Stimulated activated CD4-positive, alpha-beta T cell treated with anti-CD3 and anti-CD28 coated beads, Interleukin-4, amount 100 ng/mL, for 48 hours (primary cell): Measurements from ENCODE around the gene AS3MT.
A peak's percentile ranks its signal among the peaks of the same experiment; 100 is the strongest.
"Not testable (repeated sequence)": the region's sequence is repeated elsewhere in the genome, so short reads cannot be mapped to it uniquely, and the experiment has no call there.

ENCODE experiments used
- DNase-seq, 2 donors: peaks; one replicate each; pipeline ENCODE4 v3.0.0-alpha.2; 2020; ENCODE audit warnings: low read depth in 2 of 2

AS3MT gene, protein sequence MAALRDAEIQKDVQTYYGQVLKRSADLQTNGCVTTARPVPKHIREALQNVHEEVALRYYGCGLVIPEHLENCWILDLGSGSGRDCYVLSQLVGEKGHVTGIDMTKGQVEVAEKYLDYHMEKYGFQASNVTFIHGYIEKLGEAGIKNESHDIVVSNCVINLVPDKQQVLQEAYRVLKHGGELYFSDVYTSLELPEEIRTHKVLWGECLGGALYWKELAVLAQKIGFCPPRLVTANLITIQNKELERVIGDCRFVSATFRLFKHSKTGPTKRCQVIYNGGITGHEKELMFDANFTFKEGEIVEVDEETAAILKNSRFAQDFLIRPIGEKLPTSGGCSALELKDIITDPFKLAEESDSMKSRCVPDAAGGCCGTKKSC

DNA sequence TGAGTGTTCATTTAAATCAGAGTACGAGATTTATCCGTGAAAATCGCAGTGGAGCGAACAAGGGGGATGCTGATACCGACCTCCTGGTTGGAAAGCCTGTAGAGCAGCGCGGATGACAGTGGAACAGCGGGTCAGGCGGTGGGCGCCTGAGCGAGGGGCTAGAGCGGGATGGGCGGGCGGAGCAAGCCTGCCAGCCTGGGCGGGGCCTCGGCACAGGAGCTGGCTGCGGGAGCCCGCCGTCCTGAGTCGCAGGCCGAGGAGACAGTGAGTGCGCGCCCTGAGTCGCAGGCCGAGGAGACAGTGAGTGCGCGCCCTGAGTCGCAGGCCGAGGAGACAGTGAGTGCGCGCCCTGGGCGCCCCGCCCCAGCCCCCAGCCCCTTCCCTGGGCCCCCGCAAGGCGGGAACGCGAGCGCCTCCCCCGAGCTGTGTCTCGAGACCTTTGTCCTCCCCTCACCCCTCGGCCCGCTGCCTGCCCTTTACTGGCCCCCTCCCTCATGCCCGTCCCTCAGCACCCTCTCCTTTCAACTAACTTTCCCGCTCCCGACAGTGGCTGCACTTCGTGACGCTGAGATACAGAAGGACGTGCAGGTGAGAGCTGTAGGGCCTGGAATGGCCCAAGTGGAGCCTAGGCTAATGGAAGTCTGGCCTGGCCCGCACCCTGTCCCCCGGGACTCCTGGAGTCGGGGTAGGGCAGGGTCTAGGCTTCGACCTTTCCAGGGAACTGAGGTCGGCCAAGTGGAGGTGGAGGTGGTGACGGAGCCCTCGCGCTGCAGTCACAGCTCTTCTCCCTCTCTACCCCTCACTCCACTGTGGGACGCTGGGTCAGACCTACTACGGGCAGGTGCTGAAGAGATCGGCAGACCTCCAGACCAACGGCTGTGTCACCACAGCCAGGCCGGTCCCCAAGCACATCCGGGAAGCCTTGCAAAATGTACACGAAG is at the start of gene AS3MT:
TSS of gene AS3MT (plus strand) at position 213 of the 941 bp plus-strand sequence. CDS start at position 336, 123 bp downstream.
- DNase-seq: peak; percentile 5 to 13

DNA sequence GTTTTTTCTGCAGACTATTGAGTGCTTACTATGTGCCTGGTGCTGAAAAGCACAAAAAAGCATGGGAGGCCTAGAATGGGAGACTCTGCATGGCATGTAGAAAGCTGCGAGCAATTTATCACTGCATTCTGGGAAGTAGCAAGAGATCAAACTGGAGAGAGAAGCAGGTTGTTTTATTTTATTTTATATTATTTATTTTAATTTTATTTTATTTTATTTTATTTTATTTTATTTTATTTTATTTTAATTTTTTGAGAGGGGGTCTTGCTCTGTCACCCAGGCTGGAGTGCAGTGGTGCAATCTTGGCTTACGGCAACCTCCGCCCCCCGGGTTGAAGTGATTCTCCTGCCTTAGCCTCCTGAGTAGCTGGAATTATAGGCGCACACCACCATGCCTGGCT is 49.3 kb upstream of the AS3MT start:
- DNase-seq: not testable (repeated sequence)

DNA sequence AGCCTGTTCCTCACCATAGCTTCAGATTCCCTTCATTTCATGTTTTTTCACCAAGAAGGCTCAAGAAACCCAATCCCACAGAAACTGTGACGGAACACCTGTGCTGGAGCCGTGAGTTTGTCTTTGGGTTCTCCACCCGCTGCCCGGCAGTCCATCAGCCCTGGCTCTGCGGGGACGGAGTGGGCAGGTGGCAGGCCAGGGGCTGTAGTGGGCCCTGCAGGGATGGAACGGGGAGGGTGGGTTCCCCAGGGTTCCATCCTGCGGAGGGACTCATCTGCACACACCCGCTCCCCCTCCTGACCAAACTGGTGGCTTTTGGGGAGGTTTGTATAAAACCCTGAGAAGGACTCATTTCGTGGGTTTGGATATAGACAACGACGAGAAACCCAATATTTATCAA is 47.0 kb upstream of the AS3MT start:
- DNase-seq: no peak

DNA sequence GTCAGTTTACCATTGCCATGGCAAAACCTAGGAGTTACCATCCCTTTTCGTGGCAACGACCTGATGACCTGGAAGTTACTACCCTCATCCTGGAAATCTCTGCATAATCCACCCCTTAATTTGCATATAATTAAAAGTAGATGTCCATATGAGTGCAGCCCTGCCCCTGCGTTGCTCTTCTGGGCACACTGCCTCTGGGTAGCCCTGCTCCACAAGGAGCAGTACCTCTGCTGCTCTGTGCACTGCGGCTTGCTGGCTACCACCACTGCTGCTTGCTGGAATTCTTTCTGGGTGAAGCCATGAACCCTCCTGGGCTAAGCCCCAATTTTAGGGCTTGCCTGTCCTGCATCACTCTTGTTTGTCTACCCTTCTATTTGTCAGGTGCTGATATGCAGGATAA is 44.6 kb upstream of the AS3MT start:
- no peak for DNase-seq

DNA sequence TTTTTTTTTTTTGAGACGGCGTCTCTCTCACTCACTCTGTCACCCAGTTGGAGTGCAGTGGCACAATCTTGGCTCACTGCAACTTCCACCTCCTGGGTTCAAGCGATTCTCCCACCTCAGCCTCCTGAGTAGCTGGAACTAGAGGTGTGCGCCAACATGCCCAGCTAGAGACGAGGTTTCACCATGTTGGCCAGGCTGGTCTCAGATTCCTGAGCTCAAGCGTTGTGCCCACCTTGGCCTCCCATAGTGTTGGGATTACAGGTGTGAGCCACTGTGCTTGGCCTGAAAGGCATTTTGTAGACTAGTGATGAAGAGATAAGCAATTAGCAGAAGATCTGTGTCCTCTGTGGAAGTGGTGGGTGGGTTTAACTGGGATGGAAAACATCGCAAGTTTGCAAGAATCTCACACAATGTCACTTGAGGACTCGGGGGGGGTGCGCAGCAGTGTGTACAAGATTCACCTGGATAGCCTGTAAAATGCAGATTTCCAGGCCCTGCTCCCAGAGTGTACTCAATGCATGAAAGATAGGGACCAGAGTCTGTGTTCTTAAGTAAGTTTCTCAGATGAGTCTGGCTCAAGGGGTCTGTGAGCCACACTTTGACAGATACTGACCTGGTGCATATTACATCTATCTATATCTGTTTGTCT is 43.0 kb upstream of the AS3MT start:
- DNase-seq: no peak

DNA sequence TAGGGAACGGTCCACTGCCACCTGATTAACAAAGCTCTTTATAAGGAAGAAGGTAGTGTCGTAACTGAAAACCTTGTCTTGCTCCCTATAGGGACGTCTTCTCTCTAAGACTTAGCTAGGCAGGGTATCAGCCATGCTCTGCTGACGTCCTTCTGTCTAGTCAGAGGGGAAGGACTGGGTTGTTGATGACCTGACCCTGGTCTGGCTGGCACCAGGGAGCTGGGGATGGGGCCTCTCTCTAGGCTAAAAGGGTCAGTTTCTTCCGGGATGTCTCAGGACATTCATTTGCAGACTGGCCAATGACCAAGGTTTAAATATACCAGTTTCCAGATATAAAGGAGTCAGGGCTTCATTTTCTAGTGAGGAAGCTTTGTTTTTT is 41.7 kb upstream of the AS3MT start:
- DNase-seq: no peak

DNA sequence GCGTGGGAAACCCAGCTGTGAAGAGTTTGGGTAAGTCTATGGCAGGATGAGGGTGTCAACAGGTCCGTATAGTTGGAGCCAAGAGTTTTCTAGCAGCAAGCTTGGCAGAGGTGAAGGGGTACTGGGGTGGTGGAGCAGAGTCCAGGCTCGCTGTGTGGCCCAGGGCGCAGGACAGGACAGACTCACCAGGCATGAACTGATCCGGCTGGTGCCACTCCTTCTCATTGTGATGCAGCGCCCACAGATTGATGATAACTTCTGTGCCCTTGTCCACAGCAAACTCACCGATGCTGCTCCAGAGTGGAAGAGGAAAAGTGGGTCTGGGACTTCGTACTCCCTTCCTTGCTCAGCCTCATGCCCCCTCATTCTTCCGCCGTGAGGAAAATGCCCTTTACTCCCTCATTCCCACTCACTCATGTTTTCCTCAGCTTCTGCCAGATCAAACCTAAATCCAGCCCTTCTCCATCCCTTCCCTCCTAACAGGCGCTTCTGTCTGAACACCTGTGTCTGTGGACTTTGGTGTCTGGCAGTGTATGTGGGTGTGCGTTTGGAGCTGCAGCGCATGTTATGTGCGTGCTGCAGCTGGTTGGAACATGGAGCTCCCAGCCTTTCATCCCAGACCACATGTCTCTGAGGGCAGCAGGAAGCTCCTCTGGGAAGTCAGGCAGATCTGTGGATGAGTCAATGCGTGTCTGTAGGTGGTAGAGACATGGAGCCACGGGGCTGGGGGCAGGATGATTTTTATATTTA is 37.8 kb upstream of the AS3MT start:
- DNase-seq: no peak

DNA sequence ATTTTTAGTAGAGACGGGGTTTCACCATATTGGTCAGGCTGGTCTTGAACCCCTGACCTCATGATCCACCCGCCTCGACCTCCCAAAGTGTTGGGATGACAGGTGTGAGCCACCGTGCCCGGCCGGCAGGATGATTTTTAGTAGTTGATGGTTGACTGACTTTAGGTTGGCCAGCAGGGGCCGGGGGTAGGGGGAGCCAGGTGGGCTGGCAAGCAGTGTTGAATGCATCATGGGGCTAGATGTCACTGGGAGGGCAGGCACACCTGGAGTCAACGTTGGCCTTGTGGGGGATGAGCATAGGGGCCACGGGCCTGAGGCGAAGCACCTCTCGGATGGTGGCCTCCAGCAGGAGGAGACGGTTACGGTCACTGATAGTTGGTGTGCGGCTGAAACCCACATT is 37.0 kb upstream of the AS3MT start:
- DNase-seq: no peak

DNA sequence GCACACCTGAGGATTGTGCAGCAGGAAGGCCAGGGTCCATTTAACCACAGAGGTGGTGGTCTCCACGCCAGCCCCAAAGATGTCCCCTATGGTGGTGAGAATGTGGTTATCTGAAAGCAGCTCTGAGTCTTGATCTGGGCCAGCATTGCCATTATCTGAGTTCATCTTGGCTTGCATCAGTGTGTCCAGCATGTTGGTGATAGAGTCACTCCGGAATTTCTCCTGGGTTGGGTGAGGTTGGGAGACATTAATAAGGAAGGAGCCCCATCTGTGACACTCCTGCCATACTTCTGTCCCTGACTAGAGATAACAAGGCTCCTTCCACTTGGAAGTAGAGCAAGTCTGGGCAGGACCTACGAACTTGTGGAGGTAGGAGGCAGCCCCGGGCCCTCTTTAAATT is 36.3 kb upstream of the AS3MT start:
- DNase-seq: no peak

DNA sequence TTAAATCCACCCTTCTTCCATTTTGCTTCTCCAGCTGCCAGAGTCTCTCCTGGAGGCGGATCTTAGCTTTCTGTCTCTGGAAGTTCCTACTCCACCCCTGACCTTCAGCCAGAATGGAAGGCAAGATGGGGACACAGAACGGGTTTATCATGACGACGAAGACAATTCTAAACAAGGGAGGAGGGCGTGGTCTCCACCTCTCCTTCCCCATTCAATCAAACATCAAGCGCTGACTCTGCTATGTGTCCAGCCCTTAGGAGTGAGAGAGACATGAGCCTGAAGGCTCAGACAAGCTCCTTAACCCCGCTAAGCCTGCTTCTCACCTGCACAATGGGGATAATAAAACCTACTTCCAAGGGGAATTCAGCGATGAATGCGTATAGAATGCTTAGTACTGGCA is 35.1 kb upstream of the AS3MT start:
- DNase-seq: no peak

DNA sequence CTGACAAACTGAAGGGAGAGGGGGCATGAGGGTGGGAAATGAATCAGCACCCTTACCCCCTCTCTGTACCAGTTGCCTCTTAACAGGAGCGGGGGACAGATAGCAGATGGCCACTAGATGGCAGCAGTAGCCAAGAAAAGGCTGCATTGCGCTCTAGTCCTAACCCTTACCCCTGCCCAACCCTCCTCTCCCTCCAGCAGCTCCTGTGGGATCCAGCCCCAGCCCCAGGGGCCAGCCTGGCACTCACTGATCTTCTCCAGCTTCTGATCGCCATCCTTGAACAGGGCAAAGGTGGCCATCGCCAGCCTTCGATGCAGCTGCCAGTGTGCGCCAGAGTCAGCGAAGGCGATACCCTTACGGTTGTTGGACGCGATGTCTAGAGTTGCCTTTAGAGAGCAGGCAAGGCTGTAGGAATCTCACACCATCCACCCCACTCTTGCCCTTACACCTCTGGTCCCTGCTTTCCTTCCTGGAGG is 34.2 kb upstream of the AS3MT start:
- peak; percentile 68 to 71 for DNase-seq

DNA sequence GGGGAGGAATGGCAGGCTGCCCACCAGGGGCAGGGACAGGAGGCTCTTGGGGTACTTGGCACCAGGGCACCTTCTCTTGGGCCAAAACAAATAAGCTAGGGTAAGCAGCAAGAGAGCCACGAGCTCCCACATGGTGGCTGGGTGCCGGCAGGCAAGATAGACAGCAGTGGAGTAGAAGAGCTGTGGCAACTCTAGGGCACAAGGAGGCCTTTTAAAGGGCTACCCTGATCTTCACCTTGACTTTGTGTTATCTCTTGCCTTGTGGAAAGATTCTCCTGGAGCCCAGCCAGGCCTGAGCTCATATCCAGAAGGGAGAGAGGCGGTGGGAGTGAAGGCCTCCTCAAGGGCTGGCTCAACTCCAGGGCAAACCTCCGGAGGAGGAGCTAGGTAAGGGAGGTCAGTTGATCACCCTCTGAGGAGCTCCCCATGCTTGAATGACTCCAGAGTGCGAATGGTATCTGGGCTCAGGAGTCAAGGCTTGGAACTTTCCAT is 32.0 kb upstream of the AS3MT start, which contains the start of gene CYP17A1:
TSS of gene CYP17A1 (minus strand) at position 184 of the 492 bp plus-strand sequence. CDS start at position 132, 52 bp downstream.
- no peak for DNase-seq

DNA sequence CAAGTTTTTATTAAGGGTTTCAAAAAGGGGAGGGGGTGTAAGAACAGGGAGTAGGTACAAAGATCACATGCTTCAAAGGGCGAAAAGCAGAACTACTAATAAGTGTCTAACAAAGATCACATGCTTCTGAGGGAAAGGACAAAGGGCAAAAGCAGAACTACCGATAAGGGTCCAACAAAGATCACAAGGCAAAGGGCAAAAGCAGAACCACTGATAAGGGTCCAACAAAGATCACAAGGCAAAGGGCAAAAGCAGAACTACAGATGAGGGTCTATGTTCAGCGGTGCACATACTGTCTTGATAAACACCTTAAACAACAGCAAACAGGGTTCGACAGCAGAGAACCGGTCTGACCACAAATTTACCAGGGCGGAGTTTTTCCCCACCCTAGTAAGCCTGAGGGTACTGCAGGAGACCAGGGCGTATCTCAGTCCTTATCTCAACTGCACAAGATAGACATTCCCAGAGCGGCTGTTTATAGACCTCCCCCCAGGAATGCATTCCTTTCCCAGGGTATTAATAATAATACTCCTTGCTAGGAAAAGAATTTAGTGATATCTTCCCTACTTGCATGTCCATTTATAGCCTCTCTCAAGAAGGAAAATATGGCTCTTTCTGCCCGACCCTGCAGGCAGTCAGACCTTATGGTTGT is 30.9 kb upstream of the AS3MT start:
- not testable (repeated sequence) for DNase-seq

DNA sequence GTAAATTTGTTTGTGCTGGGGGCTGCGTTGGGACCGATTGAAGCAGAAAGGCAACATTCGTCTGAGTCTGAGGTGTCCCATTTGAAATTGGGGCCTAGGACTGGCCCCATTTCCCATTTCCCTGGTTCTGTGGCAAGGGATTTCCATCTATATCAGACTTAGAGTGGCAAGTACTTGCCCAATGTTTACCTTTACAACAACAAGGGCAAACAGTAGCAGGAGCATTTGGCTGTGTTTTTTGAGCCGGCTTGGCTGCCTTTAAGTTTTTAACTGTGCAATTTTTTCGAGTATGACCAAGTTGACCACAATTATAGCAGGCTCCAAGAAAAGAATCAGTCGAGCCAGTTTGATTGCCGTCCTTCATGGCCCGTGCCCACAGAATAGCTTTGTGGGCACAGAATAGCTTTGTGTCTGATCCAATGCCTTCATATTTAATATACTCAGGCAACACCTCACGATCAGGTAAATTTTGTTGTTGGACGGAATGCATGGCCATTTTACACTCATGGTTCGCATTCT is 27.4 kb upstream of the AS3MT start:
- DNase-seq: no peak

DNA sequence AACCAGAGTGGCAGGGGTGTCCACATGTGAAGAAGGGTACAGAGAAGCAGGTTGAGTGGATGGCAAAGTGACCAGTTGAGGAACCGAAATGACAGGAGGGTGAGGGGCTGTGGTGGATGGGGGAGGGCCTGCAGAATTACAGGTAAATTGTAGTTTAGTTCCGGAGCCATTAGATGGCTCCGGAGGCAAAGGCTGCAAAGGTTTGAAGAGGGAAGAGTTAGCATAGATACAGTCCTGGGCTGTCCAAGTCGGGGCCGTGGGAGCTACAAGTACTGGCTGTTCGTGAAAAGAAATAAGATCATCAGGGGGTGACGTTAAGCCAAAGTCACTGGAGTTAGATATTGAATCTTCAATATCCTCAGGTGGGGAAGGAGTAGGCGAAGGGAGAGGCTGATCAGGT is 26.1 kb upstream of the AS3MT start:
- not testable (repeated sequence) for DNase-seq

DNA sequence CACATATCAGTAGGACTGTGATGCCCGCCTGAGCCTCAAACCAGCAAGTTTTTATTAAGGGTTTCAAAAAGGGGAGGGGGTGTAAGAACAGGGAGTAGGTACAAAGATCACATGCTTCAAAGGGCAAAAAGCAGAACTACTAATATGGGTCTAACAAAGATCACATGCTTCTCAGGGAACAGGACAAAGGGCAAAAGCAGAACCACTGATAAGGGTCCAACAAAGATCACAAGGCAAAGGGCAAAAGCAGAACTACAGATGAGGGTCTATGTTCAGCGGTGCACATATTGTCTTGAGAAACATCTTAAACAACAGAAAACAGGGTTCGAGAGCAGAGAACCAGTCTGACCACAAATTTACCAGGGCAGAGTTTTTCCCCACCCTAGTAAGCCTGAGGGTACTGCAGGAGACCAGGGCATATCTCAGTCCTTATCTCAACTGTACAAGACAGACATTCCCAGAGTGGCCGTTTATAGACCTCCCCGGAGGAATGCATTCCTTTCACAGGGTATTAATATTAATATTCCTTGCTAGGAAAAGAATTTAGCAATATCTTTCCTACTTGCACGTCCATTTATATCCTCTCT is 25.0 kb upstream of the AS3MT start:
- DNase-seq: not testable (repeated sequence)

DNA sequence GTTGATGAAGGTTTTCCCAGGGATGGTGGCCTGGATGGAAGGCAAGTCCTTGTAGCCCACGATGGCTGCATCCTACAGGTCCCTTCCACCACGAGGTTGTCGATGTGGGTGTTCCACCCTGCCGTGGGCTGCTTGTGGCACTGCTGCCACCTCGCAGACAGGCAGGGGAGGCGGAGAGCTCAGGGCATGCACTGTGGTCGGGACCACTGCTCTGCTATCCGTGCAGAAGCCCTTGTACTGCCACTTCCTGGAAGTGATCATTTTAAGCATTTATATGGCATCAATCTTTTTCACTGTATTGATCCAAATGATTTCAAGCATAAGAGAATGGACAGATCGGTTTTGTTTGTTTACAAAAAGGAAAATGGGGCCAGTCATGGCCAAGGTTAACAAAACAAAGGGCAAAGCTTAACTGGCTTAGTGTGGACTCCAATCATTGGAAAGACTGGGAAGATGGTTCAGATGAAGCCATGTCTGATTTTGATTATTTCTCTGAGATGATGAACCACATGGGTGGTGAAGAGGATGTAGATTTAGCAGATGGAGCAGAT is 23.8 kb upstream of the AS3MT start:
- no peak for DNase-seq

DNA sequence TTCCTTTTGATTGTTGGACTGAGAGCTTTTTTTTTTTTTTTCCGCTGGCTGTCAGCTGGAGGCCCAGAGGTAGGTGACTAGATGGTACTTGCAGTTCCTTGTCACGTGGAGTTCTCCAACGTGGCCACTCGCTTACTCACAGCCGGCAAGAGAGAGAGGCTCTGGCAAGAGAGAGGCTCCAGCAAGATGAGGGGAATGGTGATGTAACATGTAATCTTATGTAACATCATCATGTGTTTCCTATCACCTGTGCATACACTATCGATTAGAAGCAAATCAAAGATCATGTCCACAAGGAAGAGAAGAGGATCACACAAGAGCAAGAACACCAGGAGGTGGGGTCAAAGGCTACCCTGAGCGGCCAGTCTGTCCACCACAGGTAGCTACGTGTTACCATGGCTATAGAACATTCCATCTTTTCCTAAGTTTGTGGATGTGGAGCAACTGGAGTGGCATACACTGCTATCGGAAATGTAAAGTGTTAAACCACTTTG is 19.2 kb upstream of the AS3MT start:
- no peak for DNase-seq

DNA sequence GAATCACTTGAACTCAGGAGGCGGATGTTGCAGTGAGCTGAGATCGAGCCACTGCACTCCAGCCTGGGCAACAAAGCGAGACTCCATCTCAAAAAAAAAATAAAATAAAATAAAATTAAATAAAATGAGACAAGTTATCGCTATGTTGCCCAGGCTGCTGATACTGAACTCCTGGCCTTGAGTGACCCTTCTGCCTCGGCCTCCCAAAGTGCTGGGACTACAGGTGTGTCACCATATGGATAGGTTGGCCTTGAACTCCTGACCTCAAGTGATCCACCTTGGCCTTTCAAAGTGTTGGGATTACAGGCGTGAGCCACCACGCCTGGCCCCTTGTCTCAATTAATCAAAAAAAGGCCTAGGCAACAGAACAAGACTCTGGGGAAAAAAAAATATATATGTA is 16.0 kb upstream of the AS3MT start:
- not testable (repeated sequence) for DNase-seq
